ENCODE data around the gene ZSWIM6. TPM values are rescaled to one million over a fixed set of nuclear protein-coding genes. Genes with fewer than 3 reads are reported as not detected.

The ZSWIM6 gene
- polyA plus RNA-seq, 3 donors, result 1.7 to 33.5 (median 2.7) TPM

DNA sequence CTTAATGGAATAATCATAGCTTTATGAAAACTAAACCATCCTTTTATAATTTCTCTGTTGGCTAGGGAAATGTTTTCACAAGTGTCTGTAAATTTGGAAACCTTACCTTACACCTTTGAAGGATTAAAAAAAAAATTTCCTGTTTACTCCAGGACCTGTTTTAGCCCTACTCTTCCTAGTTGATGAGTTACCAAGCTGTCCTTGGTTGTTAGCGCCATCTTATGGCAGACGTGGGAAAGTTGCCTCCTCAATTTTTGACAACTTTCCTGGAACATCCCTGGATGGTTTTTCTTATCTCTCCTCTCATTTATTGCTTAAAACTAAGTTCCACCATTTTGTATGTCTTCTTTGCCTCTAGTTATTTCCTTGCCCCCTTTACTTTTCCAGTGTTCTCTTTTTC lies 25.7 kb downstream of the ZSWIM6 start:
- Histone ChIP-seq H3K79me2 (ENCODE audit: insufficient read depth, low read length) (peaks cover 98% of the 10 kb centered on the region), H2AFZ (ENCODE audit: insufficient read depth, low read depth, low read length, poor library complexity, severe bottlenecking) (no peak overlapping the region), H3K36me3 (replicated peaks in 1 of 2; ENCODE audit: control insufficient read depth in 1 of 2, insufficient read depth in 2 of 2, low read length in 2 of 2) (peaks cover 3 to 27% of the 10 kb centered on the region in 2 donors), H3K4me3 (replicated peaks in 1 of 3; ENCODE audit: low read depth in 2 of 3, low read length in 3 of 3) (no peak overlapping the region), H4K20me1 (ENCODE audit: insufficient read depth, low read length) (peaks cover 98% of the 10 kb centered on the region), H3K27ac (ENCODE audit: low read depth in 1 of 2, low read length in 2 of 2) (no peak overlapping the region), H3K9ac (ENCODE audit: insufficient read depth, low read length, poor library complexity, severe bottlenecking) (no peak overlapping the region), H3K9me3 (replicated peaks in 1 of 2; ENCODE audit: control insufficient read depth in 1 of 2, insufficient read depth in 1 of 2, low read length in 2 of 2) (peaks cover 6 to 9% of the 10 kb centered on the region in 2 donors), H3K27me3 (ENCODE audit: control insufficient read depth in 2 of 2, insufficient read depth in 2 of 2, low read length in 2 of 2) (no peaks in the 10 kb centered on the region), H3K4me2 (replicated peaks; ENCODE audit: extremely low read depth, low read length, poor library complexity, severe bottlenecking) (no peak overlapping the region), H3K4me1 (ENCODE audit: control insufficient read depth in 1 of 2, insufficient read depth in 2 of 2, low read length in 2 of 2) (peaks cover 0 to 4% of the 10 kb centered on the region in 2 donors)
- Mint-ChIP-seq H3K27ac (peak overlapping the region in 1 of 7 donors; percentile 26), H3K4me3 (no peak overlapping the region), H3K4me1 (peaks cover 32% of the 10 kb centered on the region), H3K9me3 (peaks cover 0 to 11% (median 6%) of the 10 kb centered on the region in 7 donors), H3K27me3 (ENCODE audit: low read depth in 3 of 3) (no peaks in the 10 kb centered on the region), H3K36me3 (peaks cover 17 to 28% of the 10 kb centered on the region in 2 donors)
- intact Hi-C loops (cut with micrococcal nuclease), result no loop called here
- TF ChIP-seq, protein P1, sequence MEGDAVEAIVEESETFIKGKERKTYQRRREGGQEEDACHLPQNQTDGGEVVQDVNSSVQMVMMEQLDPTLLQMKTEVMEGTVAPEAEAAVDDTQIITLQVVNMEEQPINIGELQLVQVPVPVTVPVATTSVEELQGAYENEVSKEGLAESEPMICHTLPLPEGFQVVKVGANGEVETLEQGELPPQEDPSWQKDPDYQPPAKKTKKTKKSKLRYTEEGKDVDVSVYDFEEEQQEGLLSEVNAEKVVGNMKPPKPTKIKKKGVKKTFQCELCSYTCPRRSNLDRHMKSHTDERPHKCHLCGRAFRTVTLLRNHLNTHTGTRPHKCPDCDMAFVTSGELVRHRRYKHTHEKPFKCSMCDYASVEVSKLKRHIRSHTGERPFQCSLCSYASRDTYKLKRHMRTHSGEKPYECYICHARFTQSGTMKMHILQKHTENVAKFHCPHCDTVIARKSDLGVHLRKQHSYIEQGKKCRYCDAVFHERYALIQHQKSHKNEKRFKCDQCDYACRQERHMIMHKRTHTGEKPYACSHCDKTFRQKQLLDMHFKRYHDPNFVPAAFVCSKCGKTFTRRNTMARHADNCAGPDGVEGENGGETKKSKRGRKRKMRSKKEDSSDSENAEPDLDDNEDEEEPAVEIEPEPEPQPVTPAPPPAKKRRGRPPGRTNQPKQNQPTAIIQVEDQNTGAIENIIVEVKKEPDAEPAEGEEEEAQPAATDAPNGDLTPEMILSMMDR (IDR thresholded peaks at IDR 0.05), result peak; percentile 79
- DNase-seq, result peak in 1 of 3 donors; percentile 35
- WGBS (ENCODE audit: insufficient coverage), result 95% methylated on average over 2 of the region's 2 CpGs

DNA sequence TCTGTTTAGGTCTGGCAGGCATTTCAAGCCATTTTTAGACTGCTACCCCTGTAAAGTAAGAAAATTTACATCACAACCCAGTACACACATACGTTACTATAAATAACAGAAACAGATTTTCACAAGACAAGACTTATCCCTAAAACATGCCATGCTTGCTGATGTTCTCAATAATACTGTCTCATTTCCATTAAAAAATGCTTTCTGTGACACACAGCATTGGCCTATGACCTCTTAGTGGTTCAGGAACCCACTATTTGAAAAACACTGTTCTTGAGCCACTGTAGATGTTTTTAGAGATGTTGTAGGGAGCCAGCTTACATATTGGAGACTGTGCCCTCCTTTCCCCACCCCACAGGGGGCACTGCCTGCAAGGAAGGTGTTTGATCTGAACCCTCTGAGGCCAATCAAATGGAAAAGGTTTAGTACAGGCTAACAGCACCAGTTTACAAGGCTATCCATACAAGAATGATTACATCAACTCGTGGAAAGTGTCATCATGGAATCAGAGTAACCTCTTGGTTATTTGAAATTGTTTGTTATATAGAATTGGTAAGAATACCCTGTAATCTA lies 30.8 kb downstream of the ZSWIM6 start:
- H3K4me3 Mint-ChIP-seq, result no peak overlapping the region
- Histone ChIP-seq H2AFZ (ENCODE audit: insufficient read depth, low read depth, low read length, poor library complexity, severe bottlenecking) (no peak overlapping the region), H3K9ac (ENCODE audit: insufficient read depth, low read length, poor library complexity, severe bottlenecking) (no peak overlapping the region), H3K9me3 (replicated peaks in 1 of 2; ENCODE audit: control insufficient read depth in 1 of 2, insufficient read depth in 1 of 2, low read length in 2 of 2) (no peaks in the 10 kb centered on the region), H3K4me2 (replicated peaks; ENCODE audit: extremely low read depth, low read length, poor library complexity, severe bottlenecking) (no peak overlapping the region), H4K20me1 (ENCODE audit: insufficient read depth, low read length) (peaks cover 100% of the 10 kb centered on the region), H3K4me1 (ENCODE audit: control insufficient read depth in 1 of 2, insufficient read depth in 2 of 2, low read length in 2 of 2) (peaks cover 0 to 4% of the 10 kb centered on the region in 2 donors), H3K27me3 (ENCODE audit: control insufficient read depth in 2 of 2, insufficient read depth in 2 of 2, low read length in 2 of 2) (no peaks in the 10 kb centered on the region), H3K4me3 (replicated peaks in 1 of 3; ENCODE audit: low read depth in 2 of 3, low read length in 3 of 3) (no peak overlapping the region), H3K27ac (ENCODE audit: low read depth in 1 of 2, low read length in 2 of 2) (no peak overlapping the region), H3K36me3 (replicated peaks in 1 of 2; ENCODE audit: control insufficient read depth in 1 of 2, insufficient read depth in 2 of 2, low read length in 2 of 2) (peaks cover 6 to 52% of the 10 kb centered on the region in 2 donors), H3K79me2 (ENCODE audit: insufficient read depth, low read length) (peaks cover 97% of the 10 kb centered on the region)
- DNase-seq, result no peak
- H3K9me3 Mint-ChIP-seq, result peaks cover 0 to 4% (median 0%) of the 10 kb centered on the region in 7 donors
- peaks cover 26 to 45% of the 10 kb centered on the region in 2 donors for H3K36me3 Mint-ChIP-seq
- TF ChIP-seq, protein P1 (IDR thresholded peaks at IDR 0.05), result peak; percentile 20
- H3K4me1 Mint-ChIP-seq, result peaks cover 21% of the 10 kb centered on the region
- peak overlapping the region in 1 of 7 donors; percentile 63 for H3K27ac Mint-ChIP-seq
- 100% methylated on average over 1 of the region's 2 CpGs for WGBS (ENCODE audit: insufficient coverage)
- peaks cover 0 to 1% (median 0%) of the 10 kb centered on the region in 3 donors for H3K27me3 Mint-ChIP-seq (ENCODE audit: low read depth in 3 of 3)
- intact Hi-C loops (cut with micrococcal nuclease), result no loop called here
